HG03575 (cell line): ENCODE measurements around the gene ABCA2.
"Not testable (repeated sequence)": the region's sequence is repeated elsewhere in the genome, so short reads cannot be mapped to it uniquely, and the experiment has no call there.

Source experiments
- ATAC-seq: cut with Tn5 transposase; IDR thresholded peaks from one replicate; pipeline ENCODE4 v1.9.1; 2021; ENCODE audit not compliant: unreplicated experiment, insufficient number of reproducible peaks, low FRiP score; ENCODE audit errors: extremely low read depth

Gene ABCA2

GRCh38 chr9:137034039-137034708 lies 6.1 kb upstream of the ABCA2 start:
- no peak for ATAC-seq

GRCh38 chr9:137033481-137033880 lies 5.4 kb upstream of the ABCA2 start:
- ATAC-seq: not testable (repeated sequence)

GRCh38 chr9:137032858-137033257 lies 4.8 kb upstream of the ABCA2 start:
- ATAC-seq: no peak

GRCh38 chr9:137031904-137032640 lies 4.0 kb upstream of the ABCA2 start, which contains the start of gene FUT7:
Gene FUT7, minus strand, starts transcription at chr9:137032088. Its CDS starts 97 bp downstream, at chr9:137031991.
- no peak for ATAC-seq

- ATAC-seq: no peak
These were observed 2.8 kb upstream of the ABCA2 start for GRCh38 chr9:137030538-137031527.

GRCh38 chr9:137030006-137030405 lies 2.0 kb upstream of the ABCA2 start:
- ATAC-seq: no peak

- no peak for ATAC-seq
These were observed 1.3 kb upstream of the ABCA2 start for GRCh38 chr9:137029058-137029936.

- no peak for ATAC-seq
These were observed 423 bp upstream of the ABCA2 start for GRCh38 chr9:137028263-137029057.

GRCh38 chr9:137026828-137027227 lies 1.2 kb downstream of the ABCA2 start:
- no peak for ATAC-seq

GRCh38 chr9:137026384-137026783 lies 1.7 kb downstream of the ABCA2 start:
- no peak for ATAC-seq

- ATAC-seq: no peak
These were observed 2.5 kb downstream of the ABCA2 start for GRCh38 chr9:137025517-137025966.

GRCh38 chr9:137023583-137023991 lies 4.5 kb downstream of the ABCA2 start:
- no peak for ATAC-seq

GRCh38 chr9:137023157-137023556 lies 4.9 kb downstream of the ABCA2 start:
- no peak for ATAC-seq

- no peak for ATAC-seq
These were observed 5.4 kb downstream of the ABCA2 start for GRCh38 chr9:137022662-137023008.

GRCh38 chr9:137021979-137022661 lies 5.9 kb downstream of the ABCA2 start:
- no peak for ATAC-seq

GRCh38 chr9:137021568-137021978 lies 6.5 kb downstream of the ABCA2 start:
- no peak for ATAC-seq
